Posterior vena cava (tissue), 2 donors: Measurements from ENCODE around the gene CYTH1. TPM values are rescaled to one million over a fixed set of nuclear protein-coding genes. Genes with fewer than 3 reads are reported as not detected.

Experiments used
- DNase-seq: peaks from one replicate; pipeline ENCODE4 v3.0.0-alpha.2; 2020; ENCODE audit warnings: low spot score
- intact Hi-C, 2 donors: fragments of 100-400 bp; cut with DNase I; formaldehyde crosslinking; loops; one replicate each; pipeline versions ENCODE4 v1.14.1 to v1.14.2; 2022 to 2023
- total RNA-seq, 2 donors: library from RNA; stranded (reverse); fragmentation: NEBNext Ultra II Directional; extraction: Animal tissue kit (Norgen Biotek cat#: 25700); gene quantifications; one replicate each; pipeline ENCODE4 v1.2.1, GENCODE V29; 2021
- donor health status: DM: yes; HTN: yes; CAD: no.
- donor health status: DM: yes; HTN: yes; CAD: no.

The CYTH1 gene
- total RNA-seq, 2 donors from 2014 or later, result 27.0 to 42.9 TPM

- intact Hi-C loops, result loop anchor here (5.0 kb wide), 1 partner anchor 211 kb away; no protein-coding TSS in a partner anchor
- DNase-seq, result peak; percentile 91
Observed at GRCh38 chr17:78708510-78708973, 73.5 kb downstream of the CYTH1 start.

DNA sequence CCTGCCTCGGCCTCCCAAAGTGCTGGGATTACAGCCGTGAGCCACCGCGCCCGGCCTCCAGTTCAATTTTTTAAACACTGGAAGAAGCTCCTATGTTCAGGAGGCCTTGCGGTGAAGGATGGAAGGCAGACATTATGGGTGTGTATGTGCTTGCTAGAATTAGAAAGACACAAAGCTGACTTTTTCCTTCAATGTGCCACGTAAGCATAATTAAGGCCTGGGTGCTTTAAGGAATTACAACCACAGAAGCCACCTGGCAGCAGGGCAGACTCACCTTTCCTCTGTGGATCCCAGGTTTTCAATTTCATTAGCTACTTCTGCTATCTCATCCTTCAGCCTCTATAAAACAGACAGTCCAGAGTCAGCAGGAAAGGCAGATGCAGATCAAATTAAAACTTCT lies 74.2 kb downstream of the CYTH1 start:
- intact Hi-C loops, result loop anchor here (5.0 kb wide), 1 partner anchor 211 kb away; no protein-coding TSS in a partner anchor

GRCh38 chr17:78707016-78707415 lies 75.1 kb downstream of the CYTH1 start:
- intact Hi-C loops, result loop anchor here (5.0 kb wide), 1 partner anchor 210 kb away; no protein-coding TSS in a partner anchor
- no peak for DNase-seq

More for the DNA sequence above, 74.2 kb downstream of the CYTH1 start:
- DNase-seq, result no peak

- DNase-seq, result no peak
- intact Hi-C loops, result loop anchor here (5.0 kb wide), 1 partner anchor 209 kb away; no protein-coding TSS in a partner anchor
Observed at GRCh38 chr17:78706271-78706915, 75.7 kb downstream of the CYTH1 start.

GRCh38 chr17:78705071-78705470 lies 77.0 kb downstream of the CYTH1 start:
- intact Hi-C loops, result loop anchor here (5.0 kb wide), 1 partner anchor 208 kb away; no protein-coding TSS in a partner anchor
- DNase-seq, result no peak

DNA sequence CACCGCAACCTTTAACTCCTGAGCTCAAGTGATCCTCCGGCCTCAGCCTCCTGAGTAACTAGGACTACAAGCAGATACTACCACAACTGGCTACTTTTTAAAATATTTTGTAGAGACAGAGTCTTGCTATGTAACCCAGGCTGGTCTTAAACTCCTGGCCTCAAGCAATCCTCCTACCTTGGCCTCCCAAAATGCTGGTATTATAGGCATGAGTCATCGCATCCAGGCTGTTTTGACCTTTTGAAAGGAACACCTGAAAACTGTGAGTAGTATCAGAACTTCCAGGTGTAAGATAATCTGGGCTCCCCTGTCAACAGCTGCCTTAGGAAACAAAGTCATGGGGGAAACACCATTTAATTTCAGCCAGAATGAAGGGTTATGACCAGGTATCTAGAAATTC lies 77.5 kb downstream of the CYTH1 start:
- no peak for DNase-seq
- intact Hi-C loops, result no loop called here

DNA sequence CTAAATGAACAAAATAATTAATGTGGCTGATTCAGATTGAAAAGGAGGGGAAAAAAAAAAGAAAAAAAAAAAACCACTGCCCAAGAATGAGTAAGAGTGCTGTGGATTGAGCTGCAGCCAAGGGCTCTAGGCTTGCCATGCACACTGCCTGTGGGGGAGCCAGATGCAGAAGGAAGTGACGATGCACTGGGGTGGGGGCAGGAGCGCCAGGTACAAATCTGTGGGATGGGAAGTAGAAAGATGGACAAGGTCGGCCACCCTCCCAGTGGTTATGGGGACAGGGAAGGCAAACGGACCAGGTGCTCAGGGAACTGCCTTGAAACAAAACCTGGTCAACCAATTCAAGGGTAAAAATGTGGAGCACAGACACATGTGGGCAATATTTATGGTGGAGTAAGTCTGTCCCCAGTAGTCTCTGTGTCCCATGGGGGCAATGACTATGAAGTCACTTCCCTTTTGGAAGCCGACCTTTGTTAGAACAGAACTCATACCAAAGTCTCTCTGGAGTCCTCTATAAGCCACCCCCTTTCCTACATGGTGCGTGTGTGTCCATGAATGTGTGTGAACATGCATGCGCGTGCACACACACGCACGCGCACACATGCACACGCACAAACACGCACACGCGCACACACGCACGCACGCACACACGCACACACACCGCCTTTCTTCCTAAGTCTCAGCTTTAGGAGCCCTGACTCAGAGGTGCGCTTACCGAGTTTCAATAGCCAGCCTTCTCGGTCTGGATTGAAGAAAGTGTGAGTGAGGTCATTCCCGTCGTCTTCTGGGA lies 84.3 kb downstream of the CYTH1 start:
- no peak for DNase-seq
- intact Hi-C loops, result no loop called here

- no peak for DNase-seq
- intact Hi-C loops, result no loop called here
Observed at GRCh38 chr17:78697122-78697521, 85.0 kb downstream of the CYTH1 start.

GRCh38 chr17:78696016-78696982 lies 85.8 kb downstream of the CYTH1 start:
- no peak for DNase-seq
- intact Hi-C loops, result no loop called here

DNA sequence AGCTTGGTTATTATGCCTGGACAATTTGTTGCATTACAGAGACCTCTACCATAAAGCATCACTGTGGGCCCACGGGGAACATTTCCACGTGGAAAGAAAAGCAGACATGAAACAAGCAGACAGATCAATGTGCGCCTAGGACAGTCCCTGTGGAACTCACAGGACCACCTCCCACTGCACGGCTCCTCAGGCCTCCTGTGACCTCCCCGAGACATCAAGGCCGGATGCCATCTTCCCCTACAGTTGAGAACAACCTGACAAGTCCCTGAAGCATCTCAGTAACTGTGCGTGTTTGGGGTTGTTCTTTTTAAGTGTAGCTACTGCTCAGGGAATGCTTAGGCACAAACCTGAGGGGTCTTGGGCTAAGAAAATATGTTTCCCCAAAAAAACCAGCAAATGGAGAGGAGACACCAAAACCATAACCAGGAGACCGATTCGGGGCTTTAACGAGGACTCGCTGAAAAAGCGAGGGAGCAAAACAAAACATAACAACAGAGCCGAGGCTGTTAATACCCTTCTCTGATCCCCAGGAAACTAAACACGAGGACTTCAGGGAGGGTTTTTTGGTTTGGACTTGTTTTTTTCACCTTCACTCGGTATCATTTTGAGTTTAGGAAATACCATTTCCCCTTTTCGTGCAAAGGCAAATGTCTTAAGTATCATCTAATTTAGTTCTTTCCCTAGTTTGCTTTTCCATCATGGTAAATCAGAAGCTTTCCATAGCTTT lies 87.1 kb downstream of the CYTH1 start:
- intact Hi-C loops, result loop anchor here in 1 of 2 donors (5.0 kb wide), 1 partner anchor 858 kb away; no protein-coding TSS in a partner anchor
- no peak for DNase-seq

DNA sequence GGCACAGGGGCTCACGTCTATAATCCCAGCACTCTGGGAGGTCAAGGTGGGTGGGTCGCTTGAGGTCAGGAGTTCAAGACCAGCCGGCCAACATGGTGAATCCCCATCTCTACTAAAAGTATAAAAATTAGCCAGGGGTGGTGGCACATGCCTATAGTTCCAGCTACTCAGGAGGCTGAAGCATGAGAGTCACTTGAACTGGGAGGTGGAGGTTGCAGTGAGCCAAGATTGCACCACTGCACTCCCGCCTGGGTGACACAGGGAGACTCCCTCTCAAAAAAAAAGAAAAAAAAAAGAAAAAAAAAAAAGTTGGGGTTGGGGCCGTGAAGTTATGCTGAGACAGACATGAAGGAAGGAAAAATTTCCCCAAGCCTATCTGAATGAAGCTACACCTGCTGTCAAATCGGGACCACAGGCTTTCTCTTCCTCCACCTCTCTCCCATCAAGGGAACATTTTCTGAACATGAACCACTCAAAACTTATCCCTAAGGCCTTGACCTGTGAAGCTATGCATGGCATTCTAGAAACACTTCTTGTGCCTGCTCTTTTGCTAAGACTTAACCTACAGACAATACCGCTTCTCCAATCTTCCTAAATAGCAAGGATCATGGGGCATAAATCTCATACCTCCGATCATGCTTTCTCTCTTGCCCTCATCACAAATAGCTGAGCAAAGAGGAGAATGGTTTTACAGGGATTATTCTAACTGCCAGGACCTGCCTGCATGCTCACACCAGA lies 88.6 kb downstream of the CYTH1 start:
- no peak for DNase-seq
- intact Hi-C loops, result loop anchor here in 1 of 2 donors (5.0 kb wide), 1 partner anchor 856 kb away; no protein-coding TSS in a partner anchor

- no peak for DNase-seq
- intact Hi-C loops, result loop anchor here in 1 of 2 donors (5.0 kb wide), 1 partner anchor 855 kb away; no protein-coding TSS in a partner anchor
Observed at GRCh38 chr17:78692460-78693010, 89.5 kb downstream of the CYTH1 start.

DNA sequence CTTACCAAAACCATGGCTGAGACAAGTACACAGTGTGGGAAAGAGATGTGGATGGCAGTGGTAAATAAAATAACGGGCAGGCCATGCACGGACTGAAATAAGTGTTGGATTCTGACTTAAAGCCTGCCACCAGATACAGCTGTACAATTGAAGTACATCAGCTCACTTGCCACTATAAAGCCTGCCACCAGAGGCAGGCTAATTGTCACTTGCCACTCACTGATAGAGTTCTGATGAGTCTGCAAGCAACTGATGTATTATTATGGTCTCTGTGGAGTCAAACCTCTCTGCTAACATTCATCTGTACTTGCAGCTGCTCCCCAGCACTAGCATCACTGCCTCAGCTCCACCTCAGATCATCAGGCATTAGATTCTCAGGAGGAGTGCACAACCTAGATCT lies 93.0 kb downstream of the CYTH1 start:
- DNase-seq, result no peak
- intact Hi-C loops, result no loop called here

- no peak for DNase-seq
- intact Hi-C loops, result no loop called here
Observed at GRCh38 chr17:78687944-78688343, 94.1 kb downstream of the CYTH1 start.

DNA sequence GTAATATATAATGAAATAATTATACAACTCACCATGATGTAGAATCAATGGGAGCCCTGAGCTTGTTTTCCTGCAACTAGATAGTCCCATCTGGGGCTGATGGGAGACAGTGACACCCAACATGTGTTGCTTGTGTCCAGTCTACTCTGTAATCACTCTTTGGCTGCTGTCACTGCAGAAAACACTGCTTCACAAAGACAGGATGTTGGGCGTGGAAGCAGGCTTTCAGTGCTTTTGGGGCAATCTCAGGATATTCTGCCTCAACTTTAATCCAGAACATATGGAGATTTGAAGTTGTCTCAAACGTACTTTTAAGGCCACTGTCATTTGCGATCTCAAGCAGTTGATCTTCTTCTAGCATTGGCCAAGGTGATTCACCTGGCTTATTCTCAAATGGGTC lies 94.9 kb downstream of the CYTH1 start:
- intact Hi-C loops, result no loop called here

DNA sequence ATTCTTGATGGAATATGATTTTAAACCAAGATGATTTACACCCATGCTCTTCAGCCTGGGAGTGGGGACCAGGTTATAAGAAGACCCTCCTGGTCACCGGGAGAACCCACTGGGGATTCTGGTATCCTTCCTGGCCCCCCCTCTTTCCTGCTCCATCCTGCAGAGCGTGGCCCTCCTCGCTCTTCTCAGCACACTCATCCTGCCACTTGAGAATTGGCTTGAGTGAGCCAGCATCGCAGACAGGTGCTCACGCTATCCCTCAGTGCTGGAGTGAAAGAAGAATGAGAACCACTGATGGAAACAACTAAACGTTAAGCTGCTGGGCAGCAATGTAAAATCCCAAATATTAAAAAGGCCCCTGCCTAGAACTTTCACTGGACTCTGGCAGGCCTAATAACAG lies 98.0 kb downstream of the CYTH1 start:
- intact Hi-C loops, result no loop called here
- DNase-seq, result no peak

More for the DNA sequence above, 94.9 kb downstream of the CYTH1 start:
- no peak for DNase-seq

DNA sequence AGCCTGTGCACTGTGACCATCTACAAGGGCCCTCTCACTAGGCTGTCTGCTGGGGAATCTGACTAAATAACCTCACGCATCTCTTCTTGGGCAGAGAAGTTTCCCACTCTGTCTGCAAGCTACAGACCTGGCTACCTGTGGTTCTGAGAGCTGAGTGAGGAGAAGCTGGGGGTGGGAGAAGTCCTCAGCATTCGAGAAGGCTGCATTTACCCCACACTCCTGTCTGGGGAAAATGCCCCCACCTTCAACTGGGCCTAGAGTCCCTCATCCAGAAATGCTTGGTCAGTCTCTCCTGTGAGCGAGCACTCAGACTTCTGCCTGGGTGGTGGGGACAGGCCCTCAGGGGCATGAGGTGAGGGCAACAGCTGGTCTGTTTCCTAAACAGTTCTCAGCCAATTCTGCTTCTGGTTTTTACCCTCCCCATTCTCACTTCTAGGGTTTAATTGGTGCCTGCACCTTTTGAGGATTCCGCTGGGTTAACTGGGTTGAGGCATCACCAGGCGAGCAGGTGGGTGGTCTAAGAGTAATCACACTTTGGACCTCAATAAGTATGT lies 98.6 kb downstream of the CYTH1 start:
- intact Hi-C loops, result no loop called here
- no peak for DNase-seq
